Upper lobe of left lung (tissue), 6 donors: Measurements from ENCODE around the gene RABL2A. TPM values are rescaled to one million over a fixed set of nuclear protein-coding genes. Genes with fewer than 3 reads are reported as not detected.
"Not testable (repeated sequence)": the region's sequence is repeated elsewhere in the genome, so short reads cannot be mapped to it uniquely, and the experiment has no call there.

Experiments used
- ATAC-seq, 2 donors: fragments of 200-7000 bp; cut with Tn5 transposase; one replicate each; pipeline ENCODE4 v1.9.1; 2022; ENCODE audit warnings: mild to moderate bottlenecking in 2 of 2, moderate library complexity in 2 of 2; ENCODE audit not compliant: low FRiP score in 2 of 2
- DNase-seq, 2 donors: peaks; one replicate each; pipeline ENCODE4 v3.0.0-alpha.2; 2019 to 2020
- H3K27ac ChIP-seq, 4 donors: fragments of 200-600 bp; sonication (generic); one replicate each; pipeline ENCODE4 v1.5.1; 2016 to 2019
- H3K27me3 ChIP-seq, 4 donors: fragments of 200-600 bp; sonication (generic); one replicate each; pipeline ENCODE4 v1.5.1; 2017 to 2019
- H3K36me3 ChIP-seq, 4 donors: fragments of 200-600 bp; sonication (generic); one replicate each; pipeline ENCODE4 v1.5.1; 2016 to 2019
- H3K4me1 ChIP-seq, 4 donors: fragments of 200-600 bp; sonication (generic); one replicate each; pipeline ENCODE4 v1.5.1; 2018 to 2019
- H3K4me3 ChIP-seq, 4 donors: fragments of 200-600 bp; sonication (generic); one replicate each; pipeline ENCODE4 v1.5.1; 2017 to 2019; ENCODE audit warnings: mild to moderate bottlenecking in 2 of 4, moderate library complexity in 1 of 4
- H3K9me3 ChIP-seq, 4 donors: fragments of 200-600 bp; sonication (generic); one replicate each; pipeline ENCODE4 v1.5.1; 2018 to 2019
- CTCF ChIP-seq, 6 experiments: fragments of 450-650 bp in 4 of 6; fragments of 200-600 bp in 2 of 6; sonication (generic) in 2 of 6; IDR thresholded peaks; one replicate each; pipeline ENCODE4 v1.5.1; 2016 to 2019; ENCODE audit warnings: antibody characterized with exemption in 6 of 6
- POLR2A ChIP-seq, 4 donors: fragments of 450-650 bp; IDR thresholded peaks; one replicate each; pipeline ENCODE4 v1.5.1; 2016 to 2017; ENCODE audit warnings: antibody characterized with exemption in 4 of 4, mild to moderate bottlenecking in 2 of 4
- POLR2AphosphoS5 ChIP-seq, 2 donors: sonication (generic); formaldehyde crosslinking; IDR thresholded peaks; one replicate each; pipeline ENCODE4 v1.5.1; 2017; ENCODE audit warnings: antibody characterized with exemption in 2 of 2
- WGBS, 2 donors: methylation state at CpG; one replicate each; pipeline ENCODE4 v1.1.5; 2017 to 2018; 5-methylcytosine and 5-hydroxymethylcytosine counted together
- total RNA-seq, 6 donors: library from RNA; depleted of rRNA in 4 of 6; stranded (reverse); fragments of >200 nt in 4 of 6; gene quantifications; one replicate each; pipeline versions ENCODE4 v1.1.0 to v1.2.1, GENCODE V29; 2016 to 2021
- donor health status: DM: no; HTN: no; CAD: no; lungs with moderate emphysema.
- donor health status: DM: no; HTN: yes; CAD: no; lungs with severe emphysema.

The RABL2A gene
- total RNA-seq, 6 donors from 2014 or later = 16.3 to 61.8 (median 23.0) TPM

GRCh38 chr2:113603467-113604084 is 23.5 kb upstream of the RABL2A start:
- H3K4me3 ChIP-seq = peak overlapping the region; percentile 31 to 75 (median 58)
- WGBS, 2 donors = 0 to 54% methylated on average over 2 to 81 of the region's 84 CpGs

GRCh38 chr2:113604085-113604477 is 23.0 kb upstream of the RABL2A start:
- ATAC-seq (peak in 1 of 2 donors; percentile 53), DNase-seq (peak in 1 of 2 donors; percentile 96)
- not testable (repeated sequence) for H3K9me3 ChIP-seq, H3K4me1 ChIP-seq, H3K27me3 ChIP-seq, H3K36me3 ChIP-seq
- Histone ChIP-seq H3K27ac (peak overlapping the region; percentile 83 to 93 (median 90)), H3K4me3 (peak overlapping the region; percentile 31 to 75 (median 58))
- TF ChIP-seq CTCF (IDR thresholded peaks at IDR 0.05) (peak; percentile 100), POLR2AphosphoS5 (IDR thresholded peaks at IDR 0.05) (peak; percentile 50 to 82)
- 7 to 9% methylated on average over 8 to 19 of the region's 20 CpGs for WGBS, 2 donors

More at GRCh38 chr2:113603467-113604084, 23.5 kb upstream of the RABL2A start:
- H3K27me3 ChIP-seq, H3K9me3 ChIP-seq, H3K4me1 ChIP-seq, H3K36me3 ChIP-seq: not testable (repeated sequence)
- peak; percentile 75 to 89 for ATAC-seq
- DNase-seq = peak; percentile 86 to 97
- TF ChIP-seq POLR2A (IDR thresholded peaks at IDR 0.05) (peak in 3 of 4 donors; percentile 2 to 84 (median 47)), POLR2AphosphoS5 (IDR thresholded peaks at IDR 0.05) (peak in 1 of 2 donors; percentile 69)
- peak overlapping the region; percentile 83 to 93 (median 90) for H3K27ac ChIP-seq

- DNase-seq, ATAC-seq, H3K27ac ChIP-seq, H3K36me3 ChIP-seq, H3K27me3 ChIP-seq, H3K9me3 ChIP-seq, H3K4me1 ChIP-seq: not testable (repeated sequence)
- H3K4me3 ChIP-seq = peak overlapping the region in 1 of 4 donors; percentile 75
- WGBS, 2 donors = 69 to 76% methylated on average over 5 of the region's 5 CpGs
These were observed 22.4 kb upstream of the RABL2A start for GRCh38 chr2:113604661-113605060.

- H3K27me3 ChIP-seq, DNase-seq, H3K4me1 ChIP-seq, H3K27ac ChIP-seq, H3K36me3 ChIP-seq, ATAC-seq, H3K9me3 ChIP-seq, H3K4me3 ChIP-seq: not testable (repeated sequence)
- WGBS, 2 donors = 57 to 65% methylated on average over 1 of the region's 1 CpG
These were observed 21.0 kb upstream of the RABL2A start for GRCh38 chr2:113606036-113606435.

- not testable (repeated sequence) for H3K9me3 ChIP-seq, ATAC-seq, H3K36me3 ChIP-seq, DNase-seq, H3K4me1 ChIP-seq, H3K27ac ChIP-seq, H3K27me3 ChIP-seq, H3K4me3 ChIP-seq
- WGBS, 2 donors = 60% methylated on average over 2 of the region's 7 CpGs; no CpG with 5 or more reads in 1 of the 2 donors
These were observed 17.2 kb upstream of the RABL2A start for GRCh38 chr2:113609822-113610221.

GRCh38 chr2:113621002-113621401 is 6.1 kb upstream of the RABL2A start:
- DNase-seq, H3K27ac ChIP-seq, H3K4me1 ChIP-seq, ATAC-seq, H3K36me3 ChIP-seq, H3K27me3 ChIP-seq, H3K4me3 ChIP-seq, H3K9me3 ChIP-seq: not testable (repeated sequence)
- WGBS, 2 donors = 80 to 100% methylated on average over 1 of the region's 5 CpGs

GRCh38 chr2:113625906-113626305 is 1.2 kb upstream of the RABL2A start:
- H3K4me3 ChIP-seq, H3K27ac ChIP-seq, H3K9me3 ChIP-seq, H3K4me1 ChIP-seq, H3K27me3 ChIP-seq, ATAC-seq, H3K36me3 ChIP-seq: not testable (repeated sequence)
- 65 to 78% methylated on average over 7 to 10 of the region's 10 CpGs for WGBS, 2 donors
- peak in 1 of 2 donors; percentile 44 for DNase-seq

GRCh38 chr2:113632849-113633345 is 5.8 kb downstream of the RABL2A start:
- H3K27ac ChIP-seq, H3K27me3 ChIP-seq, ATAC-seq, H3K4me3 ChIP-seq, H3K4me1 ChIP-seq, H3K9me3 ChIP-seq: not testable (repeated sequence)
- DNase-seq = peak in 1 of 2 donors; percentile 23
- WGBS, 2 donors = 54 to 67% methylated on average over 4 of the region's 4 CpGs
- peaks cover 0 to 20% (median 5%) of the 10 kb centered on the region in 4 donors for H3K36me3 ChIP-seq

- WGBS, 2 donors = 83 to 88% methylated on average over 12 of the region's 12 CpGs
- H3K36me3 ChIP-seq = peaks cover 0 to 17% (median 5%) of the 10 kb centered on the region in 4 donors
- DNase-seq = peak in 1 of 2 donors; percentile 31
- H3K27ac ChIP-seq, H3K4me3 ChIP-seq, H3K27me3 ChIP-seq, H3K9me3 ChIP-seq, ATAC-seq, H3K4me1 ChIP-seq: not testable (repeated sequence)
These were observed 8.3 kb downstream of the RABL2A start for GRCh38 chr2:113635358-113635757.

GRCh38 chr2:113636226-113636625 is 9.2 kb downstream of the RABL2A start:
- not testable (repeated sequence) for ATAC-seq
- WGBS, 2 donors = 95% methylated on average over 3 of the region's 4 CpGs; no CpG with 5 or more reads in 1 of the 2 donors

GRCh38 chr2:113638084-113638483 is 11.0 kb downstream of the RABL2A start:
- H3K4me1 ChIP-seq, H3K9me3 ChIP-seq, DNase-seq, H3K4me3 ChIP-seq, H3K27ac ChIP-seq, ATAC-seq, H3K27me3 ChIP-seq: not testable (repeated sequence)
- 63 to 90% methylated on average over 1 to 3 of the region's 3 CpGs for WGBS, 2 donors
- peaks cover 0 to 14% (median 2%) of the 10 kb centered on the region in 4 donors for H3K36me3 ChIP-seq

More at GRCh38 chr2:113636226-113636625, 9.2 kb downstream of the RABL2A start:
- not testable (repeated sequence) for H3K4me3 ChIP-seq, H3K4me1 ChIP-seq, DNase-seq, H3K27ac ChIP-seq, H3K9me3 ChIP-seq, H3K27me3 ChIP-seq
- H3K36me3 ChIP-seq = peaks cover 0 to 14% (median 5%) of the 10 kb centered on the region in 4 donors

- not testable (repeated sequence) for H3K4me1 ChIP-seq, H3K9me3 ChIP-seq, DNase-seq, H3K4me3 ChIP-seq, H3K27ac ChIP-seq, ATAC-seq, H3K36me3 ChIP-seq, H3K27me3 ChIP-seq
- 65% methylated on average over 2 of the region's 2 CpGs; no CpG with 5 or more reads in 1 of the 2 donors for WGBS, 2 donors
These were observed 19.2 kb downstream of the RABL2A start for GRCh38 chr2:113646217-113646616.
